Endothelial cell of umbilical vein (primary cell): ENCODE data around the gene HSDL2. TPM values are rescaled to one million over a fixed set of nuclear protein-coding genes. Genes with fewer than 3 reads are reported as not detected.

Source experiments
- polyA plus RNA-seq, 4 experiments: library from polyadenylated mRNA; depleted of rRNA in 3 of 4; stranded (reverse) in 3 of 4; unstranded in 1 of 4; fragments of >200 nt; gene quantifications; 2 replicates each; pipeline versions ENCODE4 v1.2.1 to v1.2.3, GENCODE V29; 2011 to 2012; ENCODE audit warnings: missing spikeins in 1 of 4
- total RNA-seq: library from RNA; stranded (reverse); gene quantifications from 2 replicates; pipeline ENCODE4 v1.2.3, GENCODE V29; 2021

The HSDL2 gene
- total and polyA plus RNA-seq, 2 donors (not counting 3 experiments of a cell fraction or from before 2014, with no cell fraction given) = 5.6 to 22.1 TPM

Other genes starting within 250 kb of the HSDL2 start
- 28.0 and 37.8 TPM in 2 replicates for gene SUSD1, start 204.8 kb upstream of the HSDL2 start, total RNA-seq
- 27.8 and 33.1 TPM in 2 replicates for gene SUSD1, start 204.8 kb upstream of the HSDL2 start, polyA plus RNA-seq
- gene PTBP3, start 46.5 kb upstream of the HSDL2 start, total RNA-seq = 73.2 and 75.0 TPM in 2 replicates
- gene PTBP3, start 46.5 kb upstream of the HSDL2 start, polyA plus RNA-seq = 42.4 and 49.5 TPM in 2 replicates
- 5.0 and 5.2 TPM in 2 replicates for gene KIAA1958, start 106.7 kb downstream of the HSDL2 start, total RNA-seq
- 1.1 and 1.7 TPM in 2 replicates for gene KIAA1958, start 106.7 kb downstream of the HSDL2 start, polyA plus RNA-seq